HL-60 (cell line): ENCODE data around the gene AKR1B1.

Source experiments
- DNase-seq, 2 experiments: peaks; one replicate each; pipeline ENCODE4 v3.0.0-alpha.2; 2010 to 2020; ENCODE audit warnings: low read depth in 1 of 2, low spot score in 1 of 2
- H3K27ac ChIP-seq: fragments of 250-450 bp; sonication (Bioruptor Pico); replicated peaks from 2 replicates; pipeline ENCODE4 v1.5.1; 2020; ENCODE audit warnings: mild to moderate bottlenecking, moderate library complexity
- H3K27me3 ChIP-seq: fragments of 250-450 bp; sonication (Bioruptor Pico); 2 replicates; pipeline ENCODE4 v1.5.1; 2021; ENCODE audit warnings: mild to moderate bottlenecking, moderate library complexity; ENCODE audit not compliant: insufficient read depth, poor library complexity, severe bottlenecking
- H3K4me3 ChIP-seq: replicated peaks from 2 replicates; pipeline ENCODE4 v1.5.1; 2011; ENCODE audit warnings: mild to moderate bottlenecking, control low read depth, low read length; ENCODE audit not compliant: insufficient read depth
- GABPA ChIP-seq: IDR thresholded peaks from 2 replicates; pipeline ENCODE4 v1.6.1; 2012; ENCODE audit warnings: low read depth
- POLR2AphosphoS5 ChIP-seq: IDR thresholded peaks from 2 replicates; pipeline ENCODE4 v1.6.1; 2012; ENCODE audit warnings: low read depth
- SPI1 ChIP-seq: IDR thresholded peaks from 2 replicates; pipeline ENCODE4 v1.6.1; 2012; ENCODE audit warnings: low read depth, mild to moderate bottlenecking, borderline replicate concordance
- TF ChIP-seq, protein P1 (sequence below): IDR thresholded peaks from 2 replicates; pipeline ENCODE4 v1.6.1; 2012; ENCODE audit warnings: low read depth; ENCODE audit not compliant: insufficient replicate concordance
- TF ChIP-seq, protein P2 (sequence below): IDR thresholded peaks from one replicate; pipeline ENCODE4 v1.5.1; 2011; ENCODE audit warnings: low read length, control low read depth, inconsistent platforms; ENCODE audit not compliant: insufficient read depth

AKR1B1 gene

DNA sequence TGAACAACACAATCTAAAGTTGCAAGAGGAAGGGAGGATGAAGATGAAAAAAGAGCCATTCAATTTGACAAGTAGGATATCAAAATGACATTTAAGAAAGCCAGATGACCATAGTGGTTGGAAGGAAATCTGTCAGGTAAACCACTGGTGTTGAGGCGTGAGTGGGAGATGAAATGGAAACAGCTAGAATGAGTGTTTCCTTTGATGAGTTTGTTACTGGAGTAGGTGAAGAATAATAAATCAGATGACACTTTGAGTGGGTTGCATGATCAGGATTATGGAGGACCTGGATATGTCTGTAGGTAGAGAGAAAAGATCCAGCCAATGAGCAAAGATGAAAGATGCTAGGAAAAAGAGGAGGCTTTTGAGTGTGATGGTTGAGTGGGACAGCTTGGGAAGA is 33.1 kb downstream of the AKR1B1 start:
- Histone ChIP-seq H3K27me3 (no peaks in the 10 kb centered on the region), H3K4me3 (no peak overlapping the region), H3K27ac (no peak overlapping the region)
- DNase-seq = no peak
- TF ChIP-seq, protein P1, sequence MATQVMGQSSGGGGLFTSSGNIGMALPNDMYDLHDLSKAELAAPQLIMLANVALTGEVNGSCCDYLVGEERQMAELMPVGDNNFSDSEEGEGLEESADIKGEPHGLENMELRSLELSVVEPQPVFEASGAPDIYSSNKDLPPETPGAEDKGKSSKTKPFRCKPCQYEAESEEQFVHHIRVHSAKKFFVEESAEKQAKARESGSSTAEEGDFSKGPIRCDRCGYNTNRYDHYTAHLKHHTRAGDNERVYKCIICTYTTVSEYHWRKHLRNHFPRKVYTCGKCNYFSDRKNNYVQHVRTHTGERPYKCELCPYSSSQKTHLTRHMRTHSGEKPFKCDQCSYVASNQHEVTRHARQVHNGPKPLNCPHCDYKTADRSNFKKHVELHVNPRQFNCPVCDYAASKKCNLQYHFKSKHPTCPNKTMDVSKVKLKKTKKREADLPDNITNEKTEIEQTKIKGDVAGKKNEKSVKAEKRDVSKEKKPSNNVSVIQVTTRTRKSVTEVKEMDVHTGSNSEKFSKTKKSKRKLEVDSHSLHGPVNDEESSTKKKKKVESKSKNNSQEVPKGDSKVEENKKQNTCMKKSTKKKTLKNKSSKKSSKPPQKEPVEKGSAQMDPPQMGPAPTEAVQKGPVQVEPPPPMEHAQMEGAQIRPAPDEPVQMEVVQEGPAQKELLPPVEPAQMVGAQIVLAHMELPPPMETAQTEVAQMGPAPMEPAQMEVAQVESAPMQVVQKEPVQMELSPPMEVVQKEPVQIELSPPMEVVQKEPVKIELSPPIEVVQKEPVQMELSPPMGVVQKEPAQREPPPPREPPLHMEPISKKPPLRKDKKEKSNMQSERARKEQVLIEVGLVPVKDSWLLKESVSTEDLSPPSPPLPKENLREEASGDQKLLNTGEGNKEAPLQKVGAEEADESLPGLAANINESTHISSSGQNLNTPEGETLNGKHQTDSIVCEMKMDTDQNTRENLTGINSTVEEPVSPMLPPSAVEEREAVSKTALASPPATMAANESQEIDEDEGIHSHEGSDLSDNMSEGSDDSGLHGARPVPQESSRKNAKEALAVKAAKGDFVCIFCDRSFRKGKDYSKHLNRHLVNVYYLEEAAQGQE = no peak
- TF ChIP-seq GABPA = no peak
- no peak for TF ChIP-seq POLR2AphosphoS5
- TF ChIP-seq SPI1 = no peak
- TF ChIP-seq, protein P2, sequence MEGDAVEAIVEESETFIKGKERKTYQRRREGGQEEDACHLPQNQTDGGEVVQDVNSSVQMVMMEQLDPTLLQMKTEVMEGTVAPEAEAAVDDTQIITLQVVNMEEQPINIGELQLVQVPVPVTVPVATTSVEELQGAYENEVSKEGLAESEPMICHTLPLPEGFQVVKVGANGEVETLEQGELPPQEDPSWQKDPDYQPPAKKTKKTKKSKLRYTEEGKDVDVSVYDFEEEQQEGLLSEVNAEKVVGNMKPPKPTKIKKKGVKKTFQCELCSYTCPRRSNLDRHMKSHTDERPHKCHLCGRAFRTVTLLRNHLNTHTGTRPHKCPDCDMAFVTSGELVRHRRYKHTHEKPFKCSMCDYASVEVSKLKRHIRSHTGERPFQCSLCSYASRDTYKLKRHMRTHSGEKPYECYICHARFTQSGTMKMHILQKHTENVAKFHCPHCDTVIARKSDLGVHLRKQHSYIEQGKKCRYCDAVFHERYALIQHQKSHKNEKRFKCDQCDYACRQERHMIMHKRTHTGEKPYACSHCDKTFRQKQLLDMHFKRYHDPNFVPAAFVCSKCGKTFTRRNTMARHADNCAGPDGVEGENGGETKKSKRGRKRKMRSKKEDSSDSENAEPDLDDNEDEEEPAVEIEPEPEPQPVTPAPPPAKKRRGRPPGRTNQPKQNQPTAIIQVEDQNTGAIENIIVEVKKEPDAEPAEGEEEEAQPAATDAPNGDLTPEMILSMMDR = no peak

DNA sequence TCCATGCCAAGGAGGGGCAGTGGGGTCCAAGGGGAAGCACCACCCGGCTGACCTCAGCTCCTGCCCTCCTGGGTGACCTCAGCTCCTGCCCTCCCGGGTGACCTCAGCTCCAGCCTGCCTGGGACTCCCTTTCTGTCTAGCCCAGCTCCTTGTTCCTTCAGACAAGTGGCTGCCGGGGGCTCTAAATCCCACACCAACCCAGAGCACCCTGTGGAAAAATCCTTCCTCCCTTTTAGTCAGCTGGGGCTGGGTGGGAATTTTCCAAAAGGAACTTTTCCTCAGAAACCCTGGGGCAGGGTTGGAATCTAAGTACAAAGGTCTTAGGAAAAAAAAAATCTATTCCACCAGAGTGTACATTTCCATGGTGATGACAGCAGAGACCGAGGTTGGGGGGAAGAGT is 36.3 kb downstream of the AKR1B1 start:
- H3K27ac ChIP-seq = no peak overlapping the region
- DNase-seq = no peak
- no peaks in the 10 kb centered on the region for H3K27me3 ChIP-seq
- no peak overlapping the region for H3K4me3 ChIP-seq
- TF ChIP-seq GABPA (no peak), POLR2AphosphoS5 (no peak), SPI1 (no peak)
- TF ChIP-seq, protein P1 = no peak
- TF ChIP-seq, protein P2 = no peak

DNA sequence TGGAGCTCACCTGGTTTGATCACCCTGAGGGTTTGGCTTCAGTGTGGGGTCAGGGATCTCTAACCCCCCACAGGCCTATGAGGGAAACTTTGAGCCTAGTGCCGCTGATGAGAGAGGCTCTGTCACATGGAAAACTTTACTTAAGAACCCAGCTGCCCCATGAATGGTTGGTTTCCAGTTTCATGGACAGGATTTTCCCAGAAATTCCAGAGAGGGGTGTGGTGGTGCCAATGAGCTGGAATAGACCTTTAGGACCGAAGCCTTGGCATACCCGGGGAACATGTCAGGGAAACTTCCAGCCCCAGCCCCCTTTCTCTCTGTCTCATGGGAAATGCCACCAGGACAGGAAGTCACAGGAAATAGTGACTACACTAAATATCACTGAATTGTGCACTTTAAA is 36.9 kb downstream of the AKR1B1 start:
- TF ChIP-seq SPI1 (no peak), GABPA (no peak), POLR2AphosphoS5 (no peak)
- TF ChIP-seq, protein P1 = no peak
- TF ChIP-seq, protein P2 = no peak
- Histone ChIP-seq H3K27me3 (no peaks in the 10 kb centered on the region), H3K4me3 (no peak overlapping the region), H3K27ac (no peak overlapping the region)
- no peak for DNase-seq
